Activated CD8-positive, alpha-beta memory T cell treated with anti-CD3 and anti-CD28 coated beads, Interleukin-2, amount 50 U/mL, for 24 hours (primary cell): ENCODE measurements around the gene YLPM1.
"Not testable (repeated sequence)": the region's sequence is repeated elsewhere in the genome, so short reads cannot be mapped to it uniquely, and the experiment has no call there.

ENCODE experiments used
- DNase-seq: peaks from one replicate; pipeline ENCODE4 v3.0.0-alpha.2; 2020; ENCODE audit errors: extremely low read depth

The YLPM1 gene

DNA sequence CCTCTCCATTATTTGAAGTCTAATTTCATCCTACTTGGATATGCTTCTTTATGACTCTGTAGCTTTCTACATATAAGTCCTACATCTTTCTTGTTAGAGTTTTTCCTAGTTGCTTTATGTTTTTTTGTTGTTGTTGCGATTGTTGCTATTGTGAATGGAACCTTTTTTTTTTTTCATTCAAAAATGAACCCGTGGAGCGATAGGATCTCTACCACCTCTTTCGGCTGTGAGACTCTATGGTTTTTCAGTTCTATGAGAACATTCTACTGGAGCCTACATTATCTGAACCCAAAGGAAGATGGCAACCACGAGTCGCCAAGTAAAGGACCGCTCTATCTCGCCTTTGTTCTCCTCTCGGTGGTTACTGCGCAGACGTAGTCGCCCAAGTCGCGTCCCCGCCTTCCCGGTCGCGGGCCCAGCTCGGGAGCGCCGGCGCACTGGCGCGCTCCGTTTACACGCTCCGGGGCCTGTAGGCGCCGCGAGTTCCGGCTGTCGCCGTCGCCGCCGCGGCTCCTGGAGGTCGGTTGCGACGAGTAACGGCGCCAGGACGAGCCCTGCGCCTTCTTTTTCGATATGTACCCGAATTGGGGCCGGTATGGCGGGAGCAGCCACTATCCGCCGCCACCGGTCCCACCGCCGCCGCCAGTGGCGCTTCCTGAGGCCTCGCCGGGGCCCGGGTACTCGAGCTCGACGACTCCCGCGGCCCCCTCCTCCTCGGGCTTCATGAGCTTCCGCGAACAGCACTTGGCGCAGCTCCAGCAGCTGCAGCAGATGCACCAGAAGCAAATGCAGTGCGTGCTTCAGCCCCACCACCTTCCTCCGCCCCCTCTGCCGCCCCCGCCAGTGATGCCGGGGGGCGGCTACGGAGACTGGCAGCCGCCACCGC is at the start of gene YLPM1:
TSS of gene YLPM1 (plus strand) at position 400 of the 886 bp plus-strand sequence. CDS start at position 574, 174 bp downstream.
- DNase-seq: peak; percentile 77

GRCh38 chr14:74713395-74713735 is 49.8 kb upstream of the YLPM1 start:
- DNase-seq: no peak

GRCh38 chr14:74720526-74720925 is 42.6 kb upstream of the YLPM1 start:
- DNase-seq: no peak

DNA sequence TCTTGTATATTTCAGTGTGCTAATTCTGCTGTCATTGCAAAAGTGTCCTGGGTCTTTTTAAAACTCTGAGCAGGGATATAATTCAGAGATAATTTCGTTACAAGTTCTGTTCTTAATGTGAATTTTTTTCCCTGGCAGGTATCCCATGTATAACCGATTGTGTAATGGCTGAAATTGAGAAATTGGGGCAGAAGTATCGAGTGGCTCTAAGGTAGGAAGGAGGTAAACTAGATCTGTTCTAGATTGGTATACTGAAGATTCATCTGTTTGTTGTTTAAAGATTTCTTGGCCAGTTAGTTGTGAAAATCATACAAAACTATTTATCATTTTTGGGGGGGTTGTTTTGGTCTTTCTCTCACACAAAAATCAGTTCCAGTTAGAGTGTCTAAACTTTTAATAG is 40.0 kb upstream of the YLPM1 start:
- no peak for DNase-seq

DNA sequence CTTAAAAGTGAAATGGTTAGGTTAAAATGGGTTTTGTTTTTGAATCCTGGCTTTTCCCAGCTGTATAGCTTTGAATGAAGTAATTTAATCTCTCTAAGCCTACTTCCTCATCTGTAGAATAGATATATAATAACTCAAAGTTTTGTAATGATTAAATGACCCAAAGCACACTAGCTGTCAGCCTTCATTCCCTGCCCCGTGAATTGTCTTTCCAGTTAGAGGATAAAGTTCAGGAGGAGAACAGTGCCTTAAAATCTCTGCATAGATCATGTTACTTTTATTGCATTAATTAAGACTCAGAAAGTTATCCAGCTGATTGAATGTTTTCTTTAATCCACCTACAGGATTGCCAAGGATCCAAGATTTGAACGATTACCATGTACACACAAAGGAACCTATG is 30.7 kb upstream of the YLPM1 start:
- DNase-seq: no peak

- no peak for DNase-seq
These were observed 29.9 kb upstream of the YLPM1 start for GRCh38 chr14:74733221-74733620.

- no peak for DNase-seq
These were observed 28.0 kb upstream of the YLPM1 start for GRCh38 chr14:74735125-74735524.

- DNase-seq: no peak
These were observed 25.3 kb upstream of the YLPM1 start for GRCh38 chr14:74737753-74738325.

GRCh38 chr14:74739293-74740030 is 23.7 kb upstream of the YLPM1 start:
- DNase-seq: no peak

GRCh38 chr14:74747237-74747636 is 15.9 kb upstream of the YLPM1 start:
- no peak for DNase-seq

GRCh38 chr14:74754157-74754556 is 9.0 kb upstream of the YLPM1 start:
- DNase-seq: no peak

DNA sequence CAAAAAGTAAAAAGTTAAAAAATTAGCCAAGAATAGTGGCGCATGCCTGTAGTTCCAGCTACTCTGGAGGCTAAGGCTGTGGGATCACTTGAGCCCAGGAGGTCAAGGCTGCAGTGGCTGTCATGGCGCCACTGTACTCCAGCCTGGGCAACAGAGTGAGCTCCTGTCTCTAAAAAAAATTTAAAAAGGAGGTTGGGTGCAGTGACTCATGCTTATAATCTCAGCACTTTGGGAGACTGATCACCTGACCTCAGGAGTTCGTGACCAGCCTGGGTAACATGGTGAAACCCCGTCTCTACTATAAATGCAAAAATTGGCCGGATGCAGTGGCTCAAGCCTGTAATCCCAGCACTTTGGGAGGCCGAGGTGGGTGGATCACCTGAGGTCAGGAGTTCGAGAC is 8.2 kb upstream of the YLPM1 start:
- no peak for DNase-seq

DNA sequence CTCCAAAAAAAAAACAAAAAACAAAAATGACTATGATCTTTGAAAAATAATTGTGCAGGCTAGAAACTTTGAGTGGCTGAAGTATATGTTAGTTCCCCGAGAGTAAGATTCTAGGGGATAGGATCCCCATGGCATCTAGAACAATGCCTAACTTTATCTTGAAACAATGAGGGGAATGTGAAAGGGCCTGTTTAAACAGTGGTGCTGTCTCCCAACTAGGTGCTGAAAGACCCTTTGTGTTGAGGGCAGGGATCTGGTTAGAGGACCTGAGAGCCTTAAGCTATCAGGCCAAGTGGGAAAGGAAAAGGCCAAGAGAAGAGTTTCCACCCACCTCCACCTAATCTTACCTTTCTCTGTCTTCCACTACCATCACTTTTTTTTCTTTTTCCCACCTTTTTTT is 6.8 kb upstream of the YLPM1 start:
- DNase-seq: no peak

DNA sequence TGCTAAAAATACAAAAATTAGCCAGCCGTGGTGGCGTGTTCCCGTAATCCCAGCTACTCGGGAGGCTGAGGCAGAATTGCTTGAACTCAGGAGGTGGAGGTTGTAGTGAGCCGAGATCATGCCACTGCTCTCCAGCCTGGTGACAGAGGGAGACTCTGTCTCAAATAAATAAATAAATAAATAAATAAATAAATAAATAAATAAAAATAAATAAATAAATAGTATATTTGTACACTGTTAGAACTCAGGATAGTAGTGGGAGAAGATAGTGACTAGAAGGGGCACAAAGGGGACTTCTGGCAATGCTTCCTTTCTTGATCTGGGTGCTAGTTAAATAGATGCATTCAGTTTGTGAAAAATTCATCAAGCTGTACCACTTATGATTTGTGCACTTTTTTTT is 4.6 kb upstream of the YLPM1 start:
- DNase-seq: not testable (repeated sequence)

DNA sequence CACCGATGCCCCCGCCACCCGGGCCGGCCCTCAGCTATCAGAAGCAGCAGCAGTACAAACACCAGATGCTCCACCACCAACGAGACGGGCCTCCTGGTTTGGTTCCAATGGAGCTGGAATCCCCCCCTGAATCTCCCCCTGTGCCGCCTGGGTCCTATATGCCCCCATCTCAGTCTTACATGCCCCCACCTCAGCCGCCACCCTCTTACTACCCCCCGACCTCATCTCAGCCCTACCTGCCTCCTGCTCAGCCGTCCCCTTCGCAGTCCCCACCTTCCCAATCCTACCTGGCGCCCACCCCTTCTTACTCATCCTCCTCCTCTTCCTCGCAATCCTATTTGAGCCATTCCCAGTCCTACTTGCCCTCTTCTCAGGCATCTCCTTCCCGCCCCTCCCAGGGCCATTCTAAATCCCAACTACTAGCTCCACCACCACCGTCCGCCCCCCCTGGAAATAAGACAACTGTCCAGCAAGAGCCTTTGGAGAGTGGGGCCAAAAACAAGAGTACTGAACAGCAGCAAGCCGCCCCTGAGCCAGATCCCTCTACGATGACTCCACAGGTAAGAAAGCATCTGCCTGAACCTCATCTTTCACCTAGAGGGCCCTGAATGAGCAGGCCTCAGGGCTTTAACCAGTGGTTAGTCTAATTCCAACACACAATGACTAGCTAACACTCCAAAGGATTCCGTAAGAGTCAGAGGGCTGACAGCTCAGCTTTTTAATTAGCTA is 851 bp downstream of the YLPM1 start:
- DNase-seq: no peak

DNA sequence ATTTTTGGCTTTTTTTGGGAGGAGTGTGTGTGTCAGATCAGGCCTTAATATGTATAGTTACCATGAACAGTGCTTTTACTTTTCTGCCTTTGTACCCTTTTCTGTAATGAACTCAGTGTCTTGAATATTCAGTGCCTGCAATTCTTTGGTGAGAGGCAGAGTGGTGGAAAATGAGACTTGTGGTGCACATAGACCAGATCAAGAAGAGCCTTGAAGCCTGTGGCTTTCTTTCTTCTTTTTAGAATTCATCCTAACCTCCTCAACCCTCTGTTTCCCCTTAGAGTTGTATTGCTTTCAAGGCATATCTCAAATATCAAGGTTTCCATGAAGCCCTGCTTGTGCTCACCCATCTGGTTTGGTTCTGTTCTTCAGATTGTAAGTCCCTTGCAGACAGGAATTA is 2.6 kb downstream of the YLPM1 start:
- DNase-seq: no peak

GRCh38 chr14:74771399-74771798 is 8.3 kb downstream of the YLPM1 start:
- no peak for DNase-seq

- no peak for DNase-seq
These were observed 21.5 kb downstream of the YLPM1 start for GRCh38 chr14:74784634-74785033.

DNA sequence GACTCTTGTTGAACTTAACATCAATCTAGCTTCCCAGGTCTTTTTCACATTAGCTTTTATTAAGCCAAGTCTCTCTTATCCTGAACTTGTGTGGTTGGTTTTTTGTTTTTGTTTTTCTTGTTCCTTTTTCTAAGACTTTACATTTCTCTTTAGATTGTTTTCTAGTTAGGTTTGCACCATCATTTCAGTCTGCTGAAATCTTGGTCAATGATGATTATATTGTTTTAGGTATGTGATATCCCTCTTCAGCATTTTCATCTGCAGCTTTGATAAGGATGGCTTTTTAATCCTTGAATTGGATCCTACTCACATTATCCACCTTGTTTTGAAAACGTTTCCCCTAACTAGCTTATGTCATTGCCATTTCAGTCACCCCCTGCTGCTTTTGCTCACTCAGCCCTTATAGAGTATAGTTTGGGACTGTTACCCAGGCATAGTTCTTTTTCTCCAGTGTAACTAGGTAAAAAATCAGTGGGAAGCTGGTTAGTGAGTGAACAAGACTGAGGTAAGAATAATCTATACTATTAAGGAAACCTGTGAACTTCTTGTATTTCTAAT is 22.0 kb downstream of the YLPM1 start:
- no peak for DNase-seq

- no peak for DNase-seq
These were observed 23.7 kb downstream of the YLPM1 start for GRCh38 chr14:74786796-74787315.

- DNase-seq: no peak
These were observed 29.3 kb downstream of the YLPM1 start for GRCh38 chr14:74792249-74793039.
